ENCODE measurements around the gene NGLY1. TPM values are rescaled to one million over a fixed set of nuclear protein-coding genes. Genes with fewer than 3 reads are reported as not detected.

NGLY1 gene
- total RNA-seq, 2 donors from 2014 or later = 39.5 to 40.4 TPM

DNA sequence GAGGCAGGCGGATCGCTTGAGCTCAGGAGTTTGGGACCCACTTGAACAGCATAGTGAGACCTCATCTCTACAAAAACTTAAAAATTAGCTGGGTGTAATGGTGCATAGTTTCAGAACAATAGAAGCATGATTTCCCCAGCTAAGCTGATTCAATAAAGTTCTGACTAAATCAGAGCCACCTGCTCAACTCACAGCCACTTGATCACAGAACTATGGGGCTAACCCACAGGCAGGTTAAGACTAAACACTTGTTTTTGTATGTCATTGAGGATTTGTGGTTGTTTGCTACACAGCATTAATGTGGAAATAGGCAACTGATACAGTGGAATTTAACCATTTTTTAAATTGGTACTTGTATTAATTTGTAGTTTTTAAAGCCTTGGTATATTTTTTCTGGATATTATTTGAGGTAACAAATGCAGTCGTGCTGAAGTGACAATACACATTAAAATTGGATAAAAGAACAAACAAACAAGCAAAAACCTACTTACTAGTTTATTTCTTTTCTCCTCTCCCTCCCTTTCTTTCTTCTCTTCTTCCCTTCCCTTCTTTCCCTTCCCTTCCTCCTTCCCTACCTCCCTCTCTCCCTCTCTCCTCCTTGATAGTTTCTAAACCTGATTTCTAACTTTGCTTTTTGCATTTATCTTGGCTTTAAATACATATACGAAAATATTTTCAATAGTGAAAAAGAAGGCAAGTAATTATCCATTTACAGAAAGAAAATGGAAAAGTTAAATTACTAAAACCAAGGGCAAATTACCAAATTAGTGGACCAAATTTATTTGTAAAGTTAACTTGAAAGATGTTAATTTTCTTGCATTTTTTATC is 38.7 kb upstream of the NGLY1 start:
- Histone ChIP-seq H3K9me3 (ENCODE audit: control insufficient read depth, low read length) (no peaks in the 10 kb centered on the region), H3K9ac (ENCODE audit: extremely low read depth, low read length, poor library complexity, severe bottlenecking) (no peak overlapping the region), H3K36me3 (ENCODE audit: control insufficient read depth, insufficient read depth, low read length) (no peaks in the 10 kb centered on the region), H3K27me3 (ENCODE audit: control insufficient read depth, insufficient read depth, low read length, poor library complexity, severe bottlenecking) (no peaks in the 10 kb centered on the region), H3K4me1 (ENCODE audit: control insufficient read depth, insufficient read depth, low read length) (no peaks in the 10 kb centered on the region), H3K4me3 (ENCODE audit: low read length) (no peak overlapping the region), H3K27ac (ENCODE audit: low read depth, low read length) (no peak overlapping the region)
- Mint-ChIP-seq H3K36me3 (ENCODE audit: low read depth) (no peaks in the 10 kb centered on the region), H3K27ac (no peak overlapping the region), H3K4me1 (no peaks in the 10 kb centered on the region), H3K9me3 (no peaks in the 10 kb centered on the region), H3K27me3 (ENCODE audit: insufficient read depth) (no peaks in the 10 kb centered on the region), H3K4me3 (no peak overlapping the region)
- 59 to 88% methylated on average over 2 to 3 of the region's 4 CpGs for WGBS, 2 experiments (ENCODE audit: insufficient coverage in 1 of 2, insufficient read length in 1 of 2)
- TF ChIP-seq, protein P1, sequence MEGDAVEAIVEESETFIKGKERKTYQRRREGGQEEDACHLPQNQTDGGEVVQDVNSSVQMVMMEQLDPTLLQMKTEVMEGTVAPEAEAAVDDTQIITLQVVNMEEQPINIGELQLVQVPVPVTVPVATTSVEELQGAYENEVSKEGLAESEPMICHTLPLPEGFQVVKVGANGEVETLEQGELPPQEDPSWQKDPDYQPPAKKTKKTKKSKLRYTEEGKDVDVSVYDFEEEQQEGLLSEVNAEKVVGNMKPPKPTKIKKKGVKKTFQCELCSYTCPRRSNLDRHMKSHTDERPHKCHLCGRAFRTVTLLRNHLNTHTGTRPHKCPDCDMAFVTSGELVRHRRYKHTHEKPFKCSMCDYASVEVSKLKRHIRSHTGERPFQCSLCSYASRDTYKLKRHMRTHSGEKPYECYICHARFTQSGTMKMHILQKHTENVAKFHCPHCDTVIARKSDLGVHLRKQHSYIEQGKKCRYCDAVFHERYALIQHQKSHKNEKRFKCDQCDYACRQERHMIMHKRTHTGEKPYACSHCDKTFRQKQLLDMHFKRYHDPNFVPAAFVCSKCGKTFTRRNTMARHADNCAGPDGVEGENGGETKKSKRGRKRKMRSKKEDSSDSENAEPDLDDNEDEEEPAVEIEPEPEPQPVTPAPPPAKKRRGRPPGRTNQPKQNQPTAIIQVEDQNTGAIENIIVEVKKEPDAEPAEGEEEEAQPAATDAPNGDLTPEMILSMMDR (conservative IDR thresholded peaks at IDR 0.05) = no peak
- DNase-seq = no peak

GRCh38 chr3:25820816-25821486 is 37.7 kb upstream of the NGLY1 start:
- H3K9ac ChIP-seq (ENCODE audit: extremely low read depth, low read length, poor library complexity, severe bottlenecking) = no peak overlapping the region
- Mint-ChIP-seq H3K4me1 (no peaks in the 10 kb centered on the region), H3K36me3 (ENCODE audit: low read depth) (no peaks in the 10 kb centered on the region), H3K9me3 (no peaks in the 10 kb centered on the region), H3K27me3 (ENCODE audit: insufficient read depth) (no peaks in the 10 kb centered on the region), H3K4me3 (no peak overlapping the region), H3K27ac (peak overlapping the region; percentile 18)
- H3K4me3 ChIP-seq (ENCODE audit: low read length) = no peak overlapping the region
- no peaks in the 10 kb centered on the region for H3K36me3 ChIP-seq (ENCODE audit: control insufficient read depth, insufficient read depth, low read length)
- no peaks in the 10 kb centered on the region for H3K9me3 ChIP-seq (ENCODE audit: control insufficient read depth, low read length)
- no peak for DNase-seq
- H3K4me1 ChIP-seq (ENCODE audit: control insufficient read depth, insufficient read depth, low read length) = no peaks in the 10 kb centered on the region
- TF ChIP-seq, protein P1 (conservative IDR thresholded peaks at IDR 0.05) = no peak
- no peak overlapping the region for H3K27ac ChIP-seq (ENCODE audit: low read depth, low read length)
- no peaks in the 10 kb centered on the region for H3K27me3 ChIP-seq (ENCODE audit: control insufficient read depth, insufficient read depth, low read length, poor library complexity, severe bottlenecking)
- 84% methylated on average over 4 of the region's 4 CpGs; no CpG with 5 or more reads in 1 of the 2 experiments for WGBS, 2 experiments (ENCODE audit: insufficient coverage in 1 of 2, insufficient read length in 1 of 2)

DNA sequence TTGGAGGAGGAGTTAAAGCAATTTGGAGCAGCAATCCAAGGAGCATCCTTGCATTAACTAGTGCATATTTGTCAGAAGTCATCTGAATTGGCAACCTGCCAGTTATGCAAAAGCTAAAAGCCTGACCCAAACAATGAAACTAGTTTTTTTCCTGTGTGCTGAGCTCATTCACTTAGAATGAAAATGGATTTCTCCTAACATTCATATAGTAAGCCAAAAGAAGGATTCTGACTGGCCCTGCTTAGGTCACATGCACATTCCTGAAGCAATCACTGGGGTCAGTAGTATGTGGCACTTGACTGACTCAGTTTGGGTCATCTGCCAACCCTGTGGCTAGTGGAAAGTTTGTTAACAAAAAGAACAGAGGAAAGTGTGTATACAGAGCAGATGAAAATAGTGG is 37.1 kb upstream of the NGLY1 start:
- peak; percentile 46 for DNase-seq
- no peak overlapping the region for H3K27ac ChIP-seq (ENCODE audit: low read depth, low read length)

More for the DNA sequence above, 37.1 kb upstream of the NGLY1 start:
- no peak overlapping the region for H3K9ac ChIP-seq (ENCODE audit: extremely low read depth, low read length, poor library complexity, severe bottlenecking)
- no peaks in the 10 kb centered on the region for H3K4me1 ChIP-seq (ENCODE audit: control insufficient read depth, insufficient read depth, low read length)
- no peaks in the 10 kb centered on the region for H3K27me3 ChIP-seq (ENCODE audit: control insufficient read depth, insufficient read depth, low read length, poor library complexity, severe bottlenecking)
- TF ChIP-seq, protein P1 (conservative IDR thresholded peaks at IDR 0.05) = no peak
- H3K36me3 ChIP-seq (ENCODE audit: control insufficient read depth, insufficient read depth, low read length) = no peaks in the 10 kb centered on the region
- H3K36me3 Mint-ChIP-seq (ENCODE audit: low read depth) = no peaks in the 10 kb centered on the region
- no peak overlapping the region for H3K4me3 ChIP-seq (ENCODE audit: low read length)
- no peaks in the 10 kb centered on the region for H3K9me3 Mint-ChIP-seq
- no peaks in the 10 kb centered on the region for H3K9me3 ChIP-seq (ENCODE audit: control insufficient read depth, low read length)
- H3K27me3 Mint-ChIP-seq (ENCODE audit: insufficient read depth) = no peaks in the 10 kb centered on the region
- no peaks in the 10 kb centered on the region for H3K4me1 Mint-ChIP-seq
- no peak overlapping the region for H3K4me3 Mint-ChIP-seq
- no peak overlapping the region for H3K27ac Mint-ChIP-seq
